GM10248 (cell line): Measurements from ENCODE around the gene ACSS2.

Experiments used
- CTCF ChIA-PET: fragments of 300-600 bp; sonication (Branson Sonifier 250); formaldehyde crosslinking; extraction: SDS; loops from one replicate; lab custom pipeline; 2021; ENCODE audit warnings: antibody characterized with exemption; lab: Yijun Ruan, JAX
- POLR2A ChIA-PET: fragments of 350-650 bp; sonication (Branson Sonifier 250); formaldehyde crosslinking; extraction: SDS; loops from one replicate; lab custom pipeline; 2020; ENCODE audit warnings: antibody characterized with exemption; lab: Yijun Ruan, JAX
- DNase-seq: peaks from one replicate; pipeline ENCODE4 v3.0.0; 2012; ENCODE audit errors: extremely low spot score
- TF ChIP-seq, protein P1 (sequence below): IDR thresholded peaks from 2 replicates; pipeline ENCODE4 v1.5.1; 2012; ENCODE audit warnings: mild to moderate bottlenecking, low read depth; ENCODE audit errors: extremely low read depth, missing control alignments, control extremely low read depth

ACSS2 gene

DNA sequence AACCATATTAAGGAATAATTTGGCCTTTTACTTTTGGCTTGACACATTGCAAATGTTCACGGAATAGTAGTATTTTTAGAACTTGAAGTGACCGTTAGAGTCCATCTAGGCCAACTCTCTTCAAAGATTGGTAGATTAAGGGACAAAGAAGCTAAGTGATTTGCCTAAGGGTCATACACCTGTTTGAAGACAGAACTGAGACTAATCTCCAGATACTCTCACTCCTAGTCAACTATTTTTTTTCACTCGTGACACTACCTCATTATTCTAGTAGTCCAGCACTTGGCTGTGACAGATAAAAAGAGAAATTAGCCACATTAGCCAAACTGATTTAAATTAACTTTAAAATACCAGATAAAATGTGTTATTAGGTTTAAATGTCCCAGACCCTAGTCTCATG lies 10.6 kb downstream of the ACSS2 start:
- ChIA-PET CTCF (interaction anchor here (1.3 to 1.9 kb wide), 3 partner anchors 9 to 18 kb away, joined by 4 to 11 read pairs (median 4); no protein-coding TSS in a partner anchor), POLR2A (no interaction called here)
- peak; percentile 39 for DNase-seq
- TF ChIP-seq, protein P1, sequence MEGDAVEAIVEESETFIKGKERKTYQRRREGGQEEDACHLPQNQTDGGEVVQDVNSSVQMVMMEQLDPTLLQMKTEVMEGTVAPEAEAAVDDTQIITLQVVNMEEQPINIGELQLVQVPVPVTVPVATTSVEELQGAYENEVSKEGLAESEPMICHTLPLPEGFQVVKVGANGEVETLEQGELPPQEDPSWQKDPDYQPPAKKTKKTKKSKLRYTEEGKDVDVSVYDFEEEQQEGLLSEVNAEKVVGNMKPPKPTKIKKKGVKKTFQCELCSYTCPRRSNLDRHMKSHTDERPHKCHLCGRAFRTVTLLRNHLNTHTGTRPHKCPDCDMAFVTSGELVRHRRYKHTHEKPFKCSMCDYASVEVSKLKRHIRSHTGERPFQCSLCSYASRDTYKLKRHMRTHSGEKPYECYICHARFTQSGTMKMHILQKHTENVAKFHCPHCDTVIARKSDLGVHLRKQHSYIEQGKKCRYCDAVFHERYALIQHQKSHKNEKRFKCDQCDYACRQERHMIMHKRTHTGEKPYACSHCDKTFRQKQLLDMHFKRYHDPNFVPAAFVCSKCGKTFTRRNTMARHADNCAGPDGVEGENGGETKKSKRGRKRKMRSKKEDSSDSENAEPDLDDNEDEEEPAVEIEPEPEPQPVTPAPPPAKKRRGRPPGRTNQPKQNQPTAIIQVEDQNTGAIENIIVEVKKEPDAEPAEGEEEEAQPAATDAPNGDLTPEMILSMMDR, result no peak

DNA sequence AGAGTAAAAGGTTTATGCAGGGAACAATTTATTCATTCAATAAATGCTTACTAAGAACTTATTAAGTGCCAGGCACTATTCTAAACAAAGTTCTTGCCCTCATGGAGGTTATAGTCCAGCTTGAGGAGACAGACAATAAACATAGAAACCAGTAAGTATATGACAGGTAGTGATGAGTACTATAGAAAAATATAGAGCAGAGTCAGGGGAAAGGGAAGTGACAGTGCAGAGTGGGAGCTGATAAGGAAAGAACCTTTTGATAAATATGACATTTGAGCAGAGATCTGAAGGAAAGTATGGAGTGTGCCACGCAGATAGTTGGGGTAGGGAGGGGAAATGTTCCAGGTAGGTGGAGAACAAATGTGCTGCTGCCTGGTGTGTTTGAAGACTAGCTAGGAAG lies 12.1 kb downstream of the ACSS2 start:
- no peak for DNase-seq
- TF ChIP-seq, protein P1, result no peak
- ChIA-PET POLR2A (interaction anchor here (0.6 kb wide), 2 partner anchors 11 to 304 kb away, joined by 3 to 4 read pairs; no protein-coding TSS in a partner anchor), CTCF (interaction anchor here (1.0 to 1.8 kb wide), 4 partner anchors 9 to 23 kb away, joined by 3 to 7 read pairs (median 4); no protein-coding TSS in a partner anchor)

DNA sequence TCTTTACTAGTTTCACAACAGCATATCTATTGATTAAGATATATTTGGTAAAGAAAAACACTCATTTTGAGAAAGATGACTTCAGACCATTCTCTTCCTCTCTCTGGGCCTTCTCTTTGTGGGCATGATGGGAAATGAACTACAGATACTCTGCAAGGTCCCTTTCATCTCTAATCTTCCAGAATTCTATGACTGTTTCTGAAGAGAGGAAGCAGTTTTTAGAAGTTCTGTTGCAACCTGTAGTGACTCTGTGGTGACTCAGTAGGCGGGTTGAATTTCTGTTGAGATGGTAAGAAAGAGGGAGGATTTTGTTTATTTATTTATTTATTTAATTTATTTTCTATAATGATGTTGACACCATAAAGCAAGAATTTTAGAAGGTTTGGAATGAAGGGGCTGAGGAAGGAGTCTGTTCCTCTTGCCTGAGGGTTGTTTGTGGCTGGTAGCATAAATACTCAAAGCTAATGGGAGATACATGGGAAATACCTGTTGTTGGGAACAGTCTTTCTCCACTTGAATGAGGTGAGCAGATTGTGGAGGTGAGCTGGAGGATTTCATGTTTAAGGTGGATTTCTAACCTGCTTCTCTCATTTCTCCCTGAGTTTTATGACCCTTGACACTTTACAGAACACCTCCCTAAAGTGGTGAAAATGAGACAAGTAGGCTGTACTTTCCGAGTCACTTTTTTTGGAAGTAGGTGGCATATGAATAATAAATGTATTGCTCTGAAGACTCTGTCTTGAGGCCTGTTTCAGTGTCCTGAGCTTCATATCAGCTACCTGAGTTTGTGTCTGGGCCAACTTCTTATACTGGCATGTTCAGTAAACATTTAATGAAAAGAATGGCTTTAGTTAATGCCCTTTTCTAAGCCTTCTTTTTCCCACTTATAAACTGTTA lies 15.0 kb downstream of the ACSS2 start:
- ChIA-PET CTCF (interaction anchor here (1.4 to 3.2 kb wide), 3 partner anchors 10 to 18 kb away, joined by 3 to 14 read pairs (median 5); partner anchors contain the start of gene GGT7), POLR2A (no interaction called here)
- TF ChIP-seq, protein P1, result no peak
- no peak for DNase-seq

DNA sequence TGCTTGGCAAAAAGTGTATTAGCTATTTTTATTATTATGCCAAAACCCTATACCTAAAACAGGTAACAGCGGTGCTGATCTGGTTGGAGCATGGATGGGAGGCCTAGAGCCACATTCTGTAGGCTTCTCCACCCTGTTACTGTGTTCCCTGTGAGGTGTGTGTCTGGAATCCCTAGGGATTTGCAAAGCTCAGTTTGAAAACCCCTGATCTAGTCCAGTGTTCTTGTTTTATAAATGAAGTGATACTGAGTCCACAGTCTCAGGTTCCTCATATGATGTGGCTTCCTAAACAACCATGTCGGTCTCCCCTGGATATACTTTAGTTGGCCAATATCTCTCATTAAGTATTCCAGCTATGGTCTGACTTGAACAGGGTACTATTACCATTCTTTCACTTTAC lies 16.3 kb downstream of the ACSS2 start:
- ChIA-PET POLR2A (interaction anchor here (0.6 kb wide), 1 partner anchor 63 kb away, joined by 5 read pairs; the partner anchor contains the start of genes GSS and MYH7B), CTCF (interaction anchor here (0.7 to 3.2 kb wide), 3 partner anchors 12 to 19 kb away, joined by 3 to 14 read pairs (median 3); partner anchors contain the start of gene GGT7)
- TF ChIP-seq, protein P1, result no peak
- no peak for DNase-seq

DNA sequence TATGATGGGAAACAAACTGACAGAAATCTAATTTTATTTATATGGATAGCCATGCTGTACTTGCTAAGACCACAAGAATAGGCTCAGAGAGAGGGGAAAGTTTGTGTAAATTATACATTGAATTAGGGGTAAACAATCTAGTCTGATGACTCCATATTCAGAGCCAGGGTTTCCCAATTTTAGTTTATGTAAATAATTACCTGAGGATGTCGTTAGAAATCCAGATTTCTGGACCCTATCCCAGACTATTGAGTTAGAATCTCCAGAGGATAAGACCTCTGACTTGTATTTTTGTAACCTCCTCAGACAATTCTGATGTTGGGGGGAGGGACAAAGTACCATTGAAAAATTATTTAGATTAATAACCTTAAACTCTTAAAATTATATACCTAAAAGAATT lies 18.3 kb downstream of the ACSS2 start:
- TF ChIP-seq, protein P1, result no peak
- ChIA-PET POLR2A (no interaction called here), CTCF (no interaction called here)
- no peak for DNase-seq

DNA sequence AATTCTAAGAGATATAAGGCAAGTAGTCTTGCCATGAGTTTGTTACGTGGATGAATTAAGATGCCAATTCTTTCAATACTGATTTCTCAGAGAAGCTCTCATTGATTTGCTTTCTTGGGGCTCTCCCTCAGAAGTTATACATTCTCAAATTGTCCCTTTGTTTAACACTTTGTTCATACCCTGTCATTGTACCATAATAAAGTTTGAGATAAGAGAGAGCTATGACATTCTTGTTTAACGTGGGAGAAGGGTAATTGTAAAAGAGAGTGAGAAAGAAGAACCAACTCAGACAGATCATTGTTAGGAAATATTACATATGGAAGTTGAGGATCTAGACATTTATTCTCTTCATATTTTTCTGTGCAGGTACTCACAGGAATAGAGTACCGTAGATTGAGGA lies 19.1 kb downstream of the ACSS2 start:
- ChIA-PET CTCF (no interaction called here), POLR2A (no interaction called here)
- TF ChIP-seq, protein P1, result no peak
- DNase-seq, result no peak
